H1 (cell line): ENCODE measurements around the gene PDE2A. TPM values are rescaled to one million over a fixed set of nuclear protein-coding genes. Genes with fewer than 3 reads are reported as not detected.

ENCODE experiments used
- ATF2 ChIP-seq: IDR thresholded peaks from 2 replicates; pipeline ENCODE4 v1.6.1; 2012; ENCODE audit warnings: low read length, inconsistent platforms
- BACH1 ChIP-seq: IDR thresholded peaks from 2 replicates; pipeline ENCODE4 v1.6.1; 2012; ENCODE audit warnings: low read length, improper control_type of control experiment
- BRCA1 ChIP-seq: IDR thresholded peaks from 2 replicates; pipeline ENCODE4 v1.6.1; 2012; ENCODE audit warnings: low read depth, low read length, improper control_type of control experiment
- CHD2 ChIP-seq: IDR thresholded peaks from 2 replicates; pipeline ENCODE4 v1.6.1; 2012; ENCODE audit warnings: low read length, improper control_type of control experiment
- EP300 ChIP-seq, 2 experiments: IDR thresholded peaks; 1 replicate in 1 of 2; 2 replicates in 1 of 2; pipeline ENCODE4 v1.6.1; 2011 to 2012; ENCODE audit warnings: low read depth in 2 of 2, low read length in 2 of 2, mild to moderate bottlenecking in 2 of 2, borderline replicate concordance in 1 of 2, inconsistent platforms in 1 of 2, moderate library complexity in 1 of 2
- GABPA ChIP-seq: IDR thresholded peaks from 2 replicates; pipeline ENCODE4 v1.6.1; 2011; ENCODE audit warnings: mild to moderate bottlenecking, low read length, moderate library complexity, borderline replicate concordance; ENCODE audit not compliant: insufficient read depth
- HDAC6 ChIP-seq: IDR thresholded peaks from one replicate; pipeline ENCODE4 v1.7.1; 2012; ENCODE audit warnings: low read depth, mild to moderate bottlenecking, inconsistent platforms, low read length, moderate library complexity
- KDM1A ChIP-seq: fragments of 200-600, 300-600 bp; sonication (generic); IDR thresholded peaks from 2 replicates; pipeline ENCODE4 v1.7.1; 2016; ENCODE audit warnings: mild to moderate bottlenecking, low read length, borderline replicate concordance
- RAD21 ChIP-seq, 2 experiments: IDR thresholded peaks in 1 of 2; conservative IDR thresholded peaks in 1 of 2; 2 replicates each; pipeline ENCODE4 v1.6.1; 2011; ENCODE audit warnings: low read depth in 2 of 2, low read length in 2 of 2, improper control_type of control experiment in 1 of 2, inconsistent platforms in 1 of 2, mild to moderate bottlenecking in 1 of 2, moderate library complexity in 1 of 2
- RBBP5 ChIP-seq: IDR thresholded peaks from 2 replicates; pipeline ENCODE4 v1.7.1; 2012; ENCODE audit warnings: low read depth, mild to moderate bottlenecking, inconsistent platforms, low read length, moderate library complexity, borderline replicate concordance
- RFX5 ChIP-seq: IDR thresholded peaks from 2 replicates; pipeline ENCODE4 v1.6.1; 2011; ENCODE audit warnings: low read depth, low read length, improper control_type of control experiment, borderline replicate concordance
- SAP30 ChIP-seq: fragments of 300-600 bp; sonication (generic); IDR thresholded peaks from 2 replicates; pipeline ENCODE4 v1.7.1; 2012; ENCODE audit warnings: low read length, moderate library complexity, mild to moderate bottlenecking, inconsistent platforms; ENCODE audit not compliant: insufficient read depth, insufficient replicate concordance
- SIRT6 ChIP-seq: IDR thresholded peaks from one replicate; pipeline ENCODE4 v1.7.1; 2012; ENCODE audit warnings: low read length, inconsistent platforms
- SIX5 ChIP-seq: IDR thresholded peaks from 2 replicates; pipeline ENCODE4 v1.6.1; 2011; ENCODE audit warnings: mild to moderate bottlenecking, low read depth, low read length
- SP1 ChIP-seq: IDR thresholded peaks from 2 replicates; pipeline ENCODE4 v1.6.1; 2011; ENCODE audit warnings: low read depth, low read length
- SP4 ChIP-seq: IDR thresholded peaks from 2 replicates; pipeline ENCODE4 v1.6.1; 2012; ENCODE audit warnings: low read length, inconsistent platforms
- TAF1 ChIP-seq: IDR thresholded peaks from 2 replicates; pipeline ENCODE4 v1.6.1; 2011; ENCODE audit warnings: mild to moderate bottlenecking, low read depth, low read length
- TBP ChIP-seq: IDR thresholded peaks from 2 replicates; pipeline ENCODE4 v1.6.1; 2011; ENCODE audit warnings: low read depth, low read length, improper control_type of control experiment
- TCF12 ChIP-seq: IDR thresholded peaks from 2 replicates; pipeline ENCODE4 v1.6.1; 2011; ENCODE audit warnings: low read depth, mild to moderate bottlenecking, low read length
- polyA plus RNA-seq, 7 experiments: library from polyadenylated mRNA; depleted of rRNA in 3 of 7; stranded (reverse) in 5 of 7; unstranded in 2 of 7; fragments of >200 nt in 5 of 7; fragments of 200-250 nt in 2 of 7; gene quantifications; 1 replicate in 5 of 7; 2 replicates in 1 of 7; 4 replicates in 1 of 7; pipeline versions ENCODE4 v1.2.1 to v1.2.3, GENCODE V29; 2011 to 2013; ENCODE audit warnings: missing spikeins in 2 of 7, mixed read lengths in 2 of 7
- total RNA-seq: library from RNA; stranded (reverse); fragmentation: NEBNext Ultra II Directional; extraction: Animal tissue kit (Norgen Biotek cat#: 25700); gene quantifications from 2 replicates; pipeline ENCODE4 v1.2.1, GENCODE V29; 2021

The PDE2A gene
- total and polyA plus RNA-seq, 2 of the 8 experiments (the other 6 are each of a cell fraction or from before 2014, with no cell fraction given) = 3.4 to 7.1 TPM

GRCh38 chr11:72573072-72573854 lies 101.0 kb downstream of the PDE2A start (continued):
- TF ChIP-seq ATF2 = no peak
- TF ChIP-seq SAP30 = no peak
- TF ChIP-seq BRCA1 = no peak
- no peak for TF ChIP-seq SIRT6
- TF ChIP-seq BACH1 = no peak
- no peak for TF ChIP-seq TCF12
- TF ChIP-seq SP4 = no peak
- TF ChIP-seq EP300 (IDR thresholded peaks at IDR 0.05; ENCODE audit: borderline replicate concordance in 1 of 2, low read depth in 2 of 2, low read length in 2 of 2) = no peak
- TF ChIP-seq RAD21 (IDR thresholded peaks at IDR 0.05 in 1 of 2, conservative IDR thresholded peaks at IDR 0.05 in 1 of 2; ENCODE audit: low read depth in 2 of 2, low read length in 2 of 2) = peak; percentile 77 to 81
- no peak for TF ChIP-seq TBP
- TF ChIP-seq RBBP5 = no peak
- no peak for TF ChIP-seq SIX5
- no peak for TF ChIP-seq KDM1A
- TF ChIP-seq CHD2 = 0 out of 2 replicates have a peak, but pooled peaks have one; percentile 32
- no peak for TF ChIP-seq TAF1
- no peak for TF ChIP-seq HDAC6
- no peak for TF ChIP-seq SP1
- no peak for TF ChIP-seq RFX5
- TF ChIP-seq GABPA = no peak
